Esophagus squamous epithelium (tissue), 5 donors: ENCODE results near the gene CACNA2D3. TPM values are rescaled to one million over a fixed set of nuclear protein-coding genes. Genes with fewer than 3 reads are reported as not detected.

Source experiments
- DNase-seq: peaks from one replicate; lab custom pipeline; 2025; lab: John Stamatoyannopoulos, UW
- H3K27ac ChIP-seq, 4 donors: fragments of 200-600 bp; sonication (generic); one replicate each; pipeline ENCODE4 v1.5.1; 2016 to 2019; ENCODE audit warnings: mild to moderate bottlenecking in 1 of 4
- H3K27me3 ChIP-seq, 4 donors: fragments of 200-600 bp; sonication (generic); 1 replicate in 3 of 4; 2 replicates in 1 of 4; pipeline versions ENCODE4 v1.5.1 to v1.6.0; 2017 to 2021; ENCODE audit warnings: antibody characterized with exemption in 1 of 4
- H3K36me3 ChIP-seq, 3 donors: fragments of 200-600 bp; sonication (generic); one replicate each; pipeline ENCODE4 v1.5.1; 2016 to 2019
- H3K4me1 ChIP-seq, 3 donors: fragments of 200-600 bp; sonication (generic); one replicate each; pipeline ENCODE4 v1.5.1; 2017 to 2019
- H3K4me3 ChIP-seq, 4 donors: fragments of 200-600 bp; sonication (generic); 1 replicate in 3 of 4; 2 replicates in 1 of 4; pipeline ENCODE4 v1.5.1; 2016 to 2019; ENCODE audit warnings: mild to moderate bottlenecking in 2 of 4, moderate library complexity in 1 of 4
- H3K9me3 ChIP-seq, 3 donors: fragments of 200-600 bp; sonication (generic); one replicate each; pipeline ENCODE4 v1.5.1; 2016 to 2019
- CTCF ChIP-seq, 6 experiments: fragments of 450-650 bp in 4 of 6; fragments of 200-600 bp in 2 of 6; sonication (generic) in 2 of 6; IDR thresholded peaks; one replicate each; pipeline ENCODE4 v1.5.1; 2016 to 2019; ENCODE audit warnings: antibody characterized with exemption in 6 of 6, mild to moderate bottlenecking in 4 of 6, moderate library complexity in 4 of 6
- POLR2A ChIP-seq, 4 donors: fragments of 450-650 bp; IDR thresholded peaks; one replicate each; pipeline ENCODE4 v1.6.1; 2017; ENCODE audit warnings: antibody characterized with exemption in 4 of 4, mild to moderate bottlenecking in 4 of 4, moderate library complexity in 3 of 4
- WGBS, 2 donors: methylation state at CpG; one replicate each; pipeline ENCODE4 v1.1.5; 2018; 5-methylcytosine and 5-hydroxymethylcytosine counted together
- intact Hi-C: fragments of 100-400 bp; cut with DNase I; formaldehyde crosslinking; loops from one replicate; pipeline ENCODE4 v1.15.0; 2022
- total RNA-seq, 4 donors: library from RNA; depleted of rRNA; stranded (reverse); fragments of >200 nt; gene quantifications; one replicate each; pipeline ENCODE4 v1.1.0, GENCODE V29; 2016
- donor health status: DM: yes; HTN: yes; CAD: no.

The CACNA2D3 gene
- total RNA-seq, 4 donors from 2014 or later = 1.2 to 7.1 (median 5.1) TPM

DNA sequence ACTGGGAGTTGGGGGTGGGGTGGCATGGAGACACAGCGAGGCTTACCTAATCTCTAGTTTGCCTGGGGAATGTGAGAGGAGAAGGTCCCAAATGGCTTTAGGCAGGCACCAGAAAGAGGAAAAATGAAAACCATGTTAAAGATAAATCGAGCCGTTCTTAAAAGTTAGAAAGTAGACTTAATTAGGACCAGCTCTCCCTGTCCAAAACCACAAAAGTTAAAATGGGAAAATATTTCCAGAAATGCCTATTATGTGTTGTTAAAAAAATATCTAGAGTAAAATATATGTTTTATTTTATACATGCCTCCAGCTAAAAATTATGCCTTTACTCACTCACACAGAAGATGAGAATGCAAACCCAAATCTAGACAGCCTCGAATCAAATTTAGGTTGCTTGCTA lies 755.4 kb downstream of the CACNA2D3 start:
- intact Hi-C loops = no loop called here
- WGBS, 2 donors = 81 to 85% methylated on average over 4 of the region's 4 CpGs
- no peaks in the 10 kb centered on the region for H3K27me3 ChIP-seq
- no peak overlapping the region for H3K27ac ChIP-seq
- H3K4me1 ChIP-seq = peaks cover 8 to 21% (median 16%) of the 10 kb centered on the region in 3 donors
- DNase-seq = no peak
- H3K9me3 ChIP-seq = no peaks in the 10 kb centered on the region
- H3K36me3 ChIP-seq = no peaks in the 10 kb centered on the region
- no peak overlapping the region for H3K4me3 ChIP-seq
- TF ChIP-seq POLR2A (IDR thresholded peaks at IDR 0.05) = no peak
- TF ChIP-seq CTCF (IDR thresholded peaks at IDR 0.05) = no peak

DNA sequence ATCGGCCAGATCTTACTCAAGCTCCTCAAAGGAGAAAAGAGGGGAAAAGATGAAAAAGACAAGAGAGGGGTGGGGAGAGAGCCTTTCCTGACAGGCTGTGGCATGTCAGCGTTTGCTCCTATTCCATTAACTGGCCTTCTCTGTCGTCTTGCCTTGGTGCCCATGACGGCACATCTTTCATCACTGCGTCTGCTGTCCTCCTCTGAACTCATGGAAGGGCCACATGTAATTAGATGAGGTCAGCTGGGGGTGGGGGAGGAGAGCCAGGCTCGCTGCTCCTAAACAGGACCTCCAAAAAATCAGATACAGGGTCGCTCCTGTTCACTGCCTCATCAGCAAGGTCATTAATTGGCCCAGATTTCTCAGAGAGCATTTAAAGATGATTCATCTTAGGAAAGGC lies 755.8 kb downstream of the CACNA2D3 start:
- intact Hi-C loops = no loop called here
- no peaks in the 10 kb centered on the region for H3K36me3 ChIP-seq
- H3K27ac ChIP-seq = no peak overlapping the region
- DNase-seq = no peak
- peaks cover 8 to 26% (median 19%) of the 10 kb centered on the region in 3 donors for H3K4me1 ChIP-seq
- no peaks in the 10 kb centered on the region for H3K9me3 ChIP-seq
- TF ChIP-seq CTCF (IDR thresholded peaks at IDR 0.05) (no peak), POLR2A (IDR thresholded peaks at IDR 0.05) (no peak)
- WGBS, 2 donors = 53 to 61% methylated on average over 7 of the region's 7 CpGs
- no peaks in the 10 kb centered on the region for H3K27me3 ChIP-seq
- H3K4me3 ChIP-seq = no peak overlapping the region

DNA sequence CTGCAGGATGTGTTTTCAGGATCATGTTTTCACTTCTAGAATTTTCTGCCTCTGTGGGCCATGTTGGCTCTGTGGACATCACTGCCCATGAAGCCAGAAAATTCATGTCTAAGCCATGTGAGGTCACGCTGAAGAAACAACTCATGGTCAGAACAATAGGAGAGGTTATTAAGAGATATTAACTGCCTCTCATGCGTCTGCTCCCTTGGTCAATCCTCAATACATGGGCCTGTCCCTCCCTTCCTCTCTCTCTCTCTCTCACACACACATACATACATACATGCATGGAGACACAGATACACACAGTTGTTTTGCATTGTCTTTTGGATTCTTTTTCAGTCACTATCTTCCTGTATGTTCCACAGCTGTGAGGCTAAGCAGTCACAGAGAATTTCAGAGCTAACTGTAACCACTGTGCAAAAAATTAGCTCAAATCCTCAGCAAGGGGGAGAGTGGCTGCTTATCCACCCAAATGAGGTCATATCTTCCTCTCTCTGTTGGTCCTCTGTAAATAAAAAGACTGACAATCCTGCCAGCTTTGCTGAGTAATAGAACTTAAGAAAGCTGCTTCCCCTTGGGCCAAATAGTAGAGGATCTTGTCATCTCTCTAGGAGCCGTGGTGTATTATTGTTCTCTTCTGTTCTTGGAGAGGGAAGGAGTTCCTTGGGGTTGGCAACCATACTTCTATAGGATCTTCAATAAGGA lies 759.9 kb downstream of the CACNA2D3 start:
- no peak overlapping the region for H3K4me3 ChIP-seq
- 19 to 21% methylated on average over 3 of the region's 3 CpGs for WGBS, 2 donors
- peak overlapping the region in 3 of 4 donors; percentile 51 to 60 (median 58) for H3K27ac ChIP-seq
- DNase-seq = no peak
- TF ChIP-seq CTCF (IDR thresholded peaks at IDR 0.05) (no peak), POLR2A (IDR thresholded peaks at IDR 0.05) (no peak)
- H3K36me3 ChIP-seq = no peaks in the 10 kb centered on the region
- H3K27me3 ChIP-seq = no peaks in the 10 kb centered on the region
- H3K9me3 ChIP-seq = no peaks in the 10 kb centered on the region
- peaks cover 8 to 18% (median 14%) of the 10 kb centered on the region in 3 donors for H3K4me1 ChIP-seq
- intact Hi-C loops = no loop called here

- 75 to 95% methylated on average over 9 of the region's 9 CpGs for WGBS, 2 donors
- Histone ChIP-seq H3K4me3 (no peak overlapping the region), H3K27me3 (no peaks in the 10 kb centered on the region), H3K27ac (no peak overlapping the region), H3K4me1 (peaks cover 17 to 30% (median 18%) of the 10 kb centered on the region in 3 donors), H3K36me3 (no peaks in the 10 kb centered on the region), H3K9me3 (no peaks in the 10 kb centered on the region)
- no peak for TF ChIP-seq POLR2A (IDR thresholded peaks at IDR 0.05)
- TF ChIP-seq CTCF (IDR thresholded peaks at IDR 0.05) = no peak
- DNase-seq = no peak
- intact Hi-C loops = no loop called here
Observed at GRCh38 chr3:54888162-54888561, 765.8 kb downstream of the CACNA2D3 start.

GRCh38 chr3:54888873-54889272 lies 766.5 kb downstream of the CACNA2D3 start:
- TF ChIP-seq CTCF (IDR thresholded peaks at IDR 0.05) = no peak
- no peak for TF ChIP-seq POLR2A (IDR thresholded peaks at IDR 0.05)
- no peak for DNase-seq
- 86 to 94% methylated on average over 1 of the region's 1 CpG for WGBS, 2 donors
- peaks cover 17 to 30% (median 18%) of the 10 kb centered on the region in 3 donors for H3K4me1 ChIP-seq
- intact Hi-C loops = no loop called here
- H3K4me3 ChIP-seq = no peak overlapping the region
- no peaks in the 10 kb centered on the region for H3K36me3 ChIP-seq
- H3K9me3 ChIP-seq = no peaks in the 10 kb centered on the region
- H3K27me3 ChIP-seq = no peaks in the 10 kb centered on the region
- H3K27ac ChIP-seq = no peak overlapping the region
